Endothelial cell of umbilical vein (primary cell): ENCODE data around the gene BCAR3. TPM values are rescaled to one million over a fixed set of nuclear protein-coding genes. Genes with fewer than 3 reads are reported as not detected.
A peak's percentile ranks its signal among the peaks of the same experiment; 100 is the strongest.

Experiments
- BruUV-seq: library from RNA; stranded (reverse); fragments of 400-500 nt; replicated peaks from 2 replicates; lab custom pipeline; 2021; lab: Mats Ljungman, UMichigan
- CTCF ChIA-PET: fragments of 300-600, 350-600 bp; sonication (Branson Sonifier 250); formaldehyde crosslinking; loops from one replicate; lab custom pipeline; 2021; ENCODE audit warnings: antibody characterized with exemption, inconsistent platforms; lab: Charles Lee
- POLR2A ChIA-PET: fragments of 300-600, 350-600 bp; sonication (Branson Sonifier 250); formaldehyde crosslinking; loops from one replicate; lab custom pipeline; 2021; ENCODE audit warnings: antibody characterized with exemption, inconsistent platforms; lab: Charles Lee
- DNase-seq: peaks from one replicate; pipeline ENCODE4 v3.0.0-alpha.2; 2011; ENCODE audit warnings: low read depth, low spot score
- FAIRE-seq: peaks from 2 replicates; lab custom pipeline; 2011; peaks lifted over from hg19 to GRCh38; lab: Jason Lieb, UNC
- H2AFZ ChIP-seq: 2 replicates; pipeline ENCODE4 v1.6.0; 2012; ENCODE audit warnings: low read depth, low read length, control low read depth, inconsistent platforms
- H3K27ac ChIP-seq: 2 replicates; pipeline ENCODE4 v1.5.1; 2011; ENCODE audit warnings: low read depth, mild to moderate bottlenecking, control low read depth, low read length, moderate library complexity; ENCODE audit not compliant: insufficient read depth
- H3K27me3 ChIP-seq, 2 experiments: 2 replicates each; pipeline versions ENCODE4 v1.6.0 to v1.6.1; 2011; ENCODE audit warnings: low read length in 2 of 2, mixed read lengths in 1 of 2; ENCODE audit not compliant: control insufficient read depth in 2 of 2, insufficient read depth in 2 of 2
- H3K36me3 ChIP-seq, 2 experiments: 2 replicates in 1 of 2; 3 replicates in 1 of 2; pipeline ENCODE4 v1.5.1; 2011; ENCODE audit warnings: low read length in 2 of 2, mild to moderate bottlenecking in 1 of 2, moderate library complexity in 1 of 2; ENCODE audit not compliant: control insufficient read depth in 2 of 2, insufficient read depth in 2 of 2; ENCODE audit errors: extremely low read depth in 1 of 2
- H3K4me1 ChIP-seq: 3 replicates; pipeline ENCODE4 v1.5.1; 2011; ENCODE audit warnings: mild to moderate bottlenecking, low read length; ENCODE audit not compliant: control insufficient read depth, insufficient read depth; ENCODE audit errors: extremely low read depth
- H3K4me2 ChIP-seq: 2 replicates; pipeline ENCODE4 v1.6.1; 2011; ENCODE audit warnings: low read length, control low read depth, mixed read lengths; ENCODE audit not compliant: insufficient read depth
- H3K4me3 ChIP-seq, 3 experiments: fragments of 200-600 bp in 1 of 3; sonication (generic), shearing (Covaris generic) in 1 of 3; replicated peaks in 1 of 3; 2 replicates each; pipeline ENCODE4 v1.5.1; 2011 to 2016; ENCODE audit warnings: control low read depth in 3 of 3, low read length in 3 of 3, mild to moderate bottlenecking in 2 of 3, inconsistent platforms in 1 of 3, low read depth in 1 of 3, moderate library complexity in 1 of 3; ENCODE audit not compliant: insufficient read depth in 1 of 3
- H3K79me2 ChIP-seq: 2 replicates; pipeline ENCODE4 v1.6.0; 2012; ENCODE audit warnings: low read length, inconsistent platforms; ENCODE audit not compliant: control insufficient read depth, insufficient read depth
- H3K9ac ChIP-seq: replicated peaks from 2 replicates; pipeline ENCODE3; 2011; ENCODE audit warnings: low read length, control low read depth; ENCODE audit not compliant: insufficient read depth; ENCODE audit errors: extremely low read depth
- H3K9me1 ChIP-seq: replicated peaks from 3 replicates; pipeline ENCODE4 v1.6.0; 2011; ENCODE audit warnings: mild to moderate bottlenecking, low read length; ENCODE audit not compliant: control insufficient read depth, insufficient read depth; ENCODE audit errors: extremely low read depth
- H3K9me3 ChIP-seq: replicated peaks from 2 replicates; pipeline ENCODE4 v1.5.1; 2012; ENCODE audit warnings: low read length, inconsistent platforms; ENCODE audit not compliant: control insufficient read depth, insufficient read depth
- H4K20me1 ChIP-seq: replicated peaks from 2 replicates; pipeline ENCODE3; 2011; ENCODE audit warnings: mild to moderate bottlenecking, low read length; ENCODE audit not compliant: control insufficient read depth, insufficient read depth; ENCODE audit errors: extremely low read depth
- CTCF ChIP-seq, 2 donors: IDR thresholded peaks; 1 replicate in 1 of 2; 2 replicates in 1 of 2; pipeline ENCODE4 v1.5.1; 2011; ENCODE audit warnings: low read length in 2 of 2, mild to moderate bottlenecking in 2 of 2, moderate library complexity in 2 of 2, control low read depth in 1 of 2, inconsistent platforms in 1 of 2, low read depth in 1 of 2; ENCODE audit not compliant: insufficient read depth in 1 of 2; ENCODE audit errors: extremely low read depth in 1 of 2
- EZH2 ChIP-seq: IDR thresholded peaks from 2 replicates; pipeline ENCODE4 v1.6.1; 2012; ENCODE audit warnings: borderline replicate concordance, low read depth, mild to moderate bottlenecking, moderate library complexity, low read length, inconsistent platforms; ENCODE audit not compliant: severe bottlenecking
- FOS ChIP-seq: IDR thresholded peaks from 2 replicates; pipeline ENCODE4 v1.6.1; 2011; ENCODE audit warnings: mild to moderate bottlenecking, low read length, moderate library complexity, borderline replicate concordance; ENCODE audit not compliant: insufficient read depth
- GATA2 ChIP-seq: IDR thresholded peaks from 2 replicates; pipeline ENCODE4 v1.7.0; 2011; ENCODE audit warnings: low read depth, mild to moderate bottlenecking, moderate library complexity, mixed read lengths, low read length; ENCODE audit not compliant: insufficient read length, insufficient read depth
- JUN ChIP-seq: IDR thresholded peaks from 2 replicates; pipeline ENCODE4 v1.6.1; 2011; ENCODE audit warnings: borderline replicate concordance, low read depth; ENCODE audit not compliant: insufficient read length, insufficient read depth
- MAX ChIP-seq: IDR thresholded peaks from 2 replicates; pipeline ENCODE4 v1.6.1; 2011; ENCODE audit not compliant: insufficient read depth, insufficient read length
- MYC ChIP-seq: IDR thresholded peaks from one replicate; pipeline ENCODE4 v1.6.1; 2011; ENCODE audit warnings: mild to moderate bottlenecking, low read depth, low read length
- POLR2A ChIP-seq: IDR thresholded peaks from 2 replicates; pipeline ENCODE4 v1.6.1; 2012; ENCODE audit warnings: low read depth, mild to moderate bottlenecking, control low read depth, low read length
- POLR2AphosphoS5 ChIP-seq: IDR thresholded peaks from 2 replicates; pipeline ENCODE4 v1.6.1; 2012; ENCODE audit warnings: low read depth, mild to moderate bottlenecking, control low read depth, low read length, moderate library complexity; ENCODE audit not compliant: insufficient read depth
- dilution Hi-C: fragments of 300-500 bp; cut with MboI; formaldehyde crosslinking; loops from one replicate; pipeline ENCODE4 v1.15.0; 2019; ENCODE audit warnings: low sequenced_read_pairs; ENCODE audit not compliant: extremely low pct_ligation_motif_present
- intact Hi-C: fragments of 100-400 bp; cut with micrococcal nuclease; formaldehyde crosslinking; loops from one replicate; pipeline ENCODE4 v1.10.0; 2022
- polyA plus RNA-seq, 4 experiments: library from polyadenylated mRNA; depleted of rRNA in 3 of 4; stranded (reverse) in 3 of 4; unstranded in 1 of 4; fragments of >200 nt; gene quantifications; 2 replicates each; pipeline versions ENCODE4 v1.2.1 to v1.2.3, GENCODE V29; 2011 to 2012; ENCODE audit warnings: missing spikeins in 1 of 4
- total RNA-seq: library from RNA; stranded (reverse); gene quantifications from 2 replicates; pipeline ENCODE4 v1.2.3, GENCODE V29; 2021

BCAR3 gene
- total and polyA plus RNA-seq, 2 donors (not counting 3 experiments of a cell fraction or from before 2014, with no cell fraction given), result 17.5 to 32.9 TPM

- no TSS peak for BruUV-seq
- Histone ChIP-seq H3K4me1 (peaks cover 42% of the 10 kb centered on the region), H3K79me2 (peaks cover 100% of the 10 kb centered on the region), H2AFZ (no peak overlapping the region), H3K9me1 (no peaks in the 10 kb centered on the region), H3K36me3 (no peaks in the 10 kb centered on the region), H3K27ac (no peak overlapping the region), H3K27me3 (no peaks in the 10 kb centered on the region), H4K20me1 (peaks cover 4% of the 10 kb centered on the region), H3K4me2 (no peak overlapping the region), H3K9ac (no peak overlapping the region), H3K9me3 (no peaks in the 10 kb centered on the region), H3K4me3 (no peak overlapping the region)
- intact Hi-C loops (no loop called here), dilution Hi-C loops (no loop called here)
- DNase-seq, result peak; percentile 43
- FAIRE-seq, result peak; percentile 73
- TF ChIP-seq FOS (peak; percentile 22), MYC (no peak)
- ChIA-PET CTCF (interaction anchor here (1.3 to 6.6 kb wide), 2 partner anchors 19 to 208 kb away, joined by 3 to 23 read pairs; no protein-coding TSS in a partner anchor), POLR2A (no interaction called here)
These were observed 75.7 kb downstream of the BCAR3 start for GRCh38 chr1:93605812-93606512.

- H4K20me1 ChIP-seq, result peaks cover 4% of the 10 kb centered on the region
- no peak overlapping the region for H3K9ac ChIP-seq
- H3K36me3 ChIP-seq, result no peaks in the 10 kb centered on the region
- intact Hi-C loops, result no loop called here
- no peak overlapping the region for H3K27ac ChIP-seq
- H3K27me3 ChIP-seq, result no peaks in the 10 kb centered on the region
- H2AFZ ChIP-seq, result no peak overlapping the region
- H3K4me1 ChIP-seq, result peaks cover 40% of the 10 kb centered on the region
- no peaks in the 10 kb centered on the region for H3K9me3 ChIP-seq
- dilution Hi-C loops, result no loop called here
- DNase-seq (no peak), FAIRE-seq (no peak)
- H3K9me1 ChIP-seq, result no peaks in the 10 kb centered on the region
- H3K79me2 ChIP-seq, result peaks cover 100% of the 10 kb centered on the region
- H3K4me2 ChIP-seq, result no peak overlapping the region
- H3K4me3 ChIP-seq, result no peak overlapping the region
- CTCF ChIA-PET, result interaction anchor here (0.5 to 6.6 kb wide), 2 partner anchors 16 to 19 kb away, joined by 3 to 23 read pairs; no protein-coding TSS in a partner anchor
- BruUV-seq, result no TSS peak
- POLR2A ChIA-PET, result no interaction called here
- TF ChIP-seq POLR2A, result no peak
- TF ChIP-seq MAX, result no peak
- no peak for TF ChIP-seq JUN
- no peak for TF ChIP-seq CTCF (IDR thresholded peaks at IDR 0.05; ENCODE audit: extremely low read depth in 1 of 2, insufficient read depth in 1 of 2, low read depth in 1 of 2, low read length in 2 of 2)
- no peak for TF ChIP-seq GATA2
- no peak for TF ChIP-seq FOS
- TF ChIP-seq EZH2, result no peak
- no peak for TF ChIP-seq POLR2AphosphoS5
These were observed 76.5 kb downstream of the BCAR3 start for GRCh38 chr1:93605026-93605568.
